Activated CD4-positive, alpha-beta T cell treated with anti-CD3 and anti-CD28 coated beads, Interleukin-2, amount 50 U/mL, for 48 hours (primary cell): Measurements from ENCODE around the gene TIE1.

ENCODE experiments used
- DNase-seq, 2 experiments: peaks; one replicate each; pipeline ENCODE4 v3.0.0-alpha.2; 2020

The TIE1 gene

GRCh38 chr1:43313771-43314170 lies 13.0 kb downstream of the TIE1 start:
- DNase-seq = no peak

- DNase-seq = no peak
Measured at GRCh38 chr1:43314233-43314632, 13.5 kb downstream of the TIE1 start.

- DNase-seq = no peak
Measured at GRCh38 chr1:43315481-43315880, 14.7 kb downstream of the TIE1 start.

GRCh38 chr1:43315963-43316737 lies 15.4 kb downstream of the TIE1 start:
- no peak for DNase-seq

- no peak for DNase-seq
Measured at GRCh38 chr1:43316738-43317520, 16.1 kb downstream of the TIE1 start.

- DNase-seq = no peak
Measured at GRCh38 chr1:43317817-43318471, 17.2 kb downstream of the TIE1 start.

- no peak for DNase-seq
Measured at GRCh38 chr1:43318831-43319230, 18.0 kb downstream of the TIE1 start.

- DNase-seq = no peak
Measured at GRCh38 chr1:43319288-43319687, 18.5 kb downstream of the TIE1 start.

GRCh38 chr1:43319766-43320165 lies 19.0 kb downstream of the TIE1 start:
- DNase-seq = no peak

GRCh38 chr1:43321331-43321891 lies 20.6 kb downstream of the TIE1 start:
- DNase-seq = no peak

GRCh38 chr1:43322506-43322905 lies 21.7 kb downstream of the TIE1 start:
- DNase-seq = no peak

GRCh38 chr1:43324810-43325209 lies 24.0 kb downstream of the TIE1 start:
- DNase-seq = no peak

GRCh38 chr1:43325381-43325780 lies 24.6 kb downstream of the TIE1 start:
- DNase-seq = no peak

- DNase-seq = no peak
Measured at GRCh38 chr1:43327549-43328292, 26.9 kb downstream of the TIE1 start.

- DNase-seq = peak; percentile 78 to 85
Measured at GRCh38 chr1:43329995-43330751, 29.4 kb downstream of the TIE1 start.

- DNase-seq = no peak
Measured at GRCh38 chr1:43331688-43332087, 30.9 kb downstream of the TIE1 start.

- DNase-seq = no peak
Measured at GRCh38 chr1:43334453-43335205, 33.8 kb downstream of the TIE1 start.

- no peak for DNase-seq
Measured at GRCh38 chr1:43337588-43337987, 36.8 kb downstream of the TIE1 start, which contains the start of gene MPL. Gene MPL, plus strand, starts transcription at chr1:43337818. Its CDS starts 31 bp downstream, at chr1:43337849.

GRCh38 chr1:43338001-43338400 lies 37.2 kb downstream of the TIE1 start:
- no peak for DNase-seq

- no peak for DNase-seq
Measured at GRCh38 chr1:43339584-43340232, 38.9 kb downstream of the TIE1 start.
